Measurements from ENCODE around the gene KIF6.

The KIF6 gene

GRCh38 chr6:39657355-39658135 is 67.7 kb downstream of the KIF6 start:
- DNase-seq, result no peak

- no peak for DNase-seq
These were observed 71.1 kb downstream of the KIF6 start for GRCh38 chr6:39654121-39654520.

GRCh38 chr6:39653612-39654011 is 71.6 kb downstream of the KIF6 start:
- DNase-seq, result no peak

GRCh38 chr6:39649996-39650395 is 75.2 kb downstream of the KIF6 start:
- no peak for DNase-seq

DNA sequence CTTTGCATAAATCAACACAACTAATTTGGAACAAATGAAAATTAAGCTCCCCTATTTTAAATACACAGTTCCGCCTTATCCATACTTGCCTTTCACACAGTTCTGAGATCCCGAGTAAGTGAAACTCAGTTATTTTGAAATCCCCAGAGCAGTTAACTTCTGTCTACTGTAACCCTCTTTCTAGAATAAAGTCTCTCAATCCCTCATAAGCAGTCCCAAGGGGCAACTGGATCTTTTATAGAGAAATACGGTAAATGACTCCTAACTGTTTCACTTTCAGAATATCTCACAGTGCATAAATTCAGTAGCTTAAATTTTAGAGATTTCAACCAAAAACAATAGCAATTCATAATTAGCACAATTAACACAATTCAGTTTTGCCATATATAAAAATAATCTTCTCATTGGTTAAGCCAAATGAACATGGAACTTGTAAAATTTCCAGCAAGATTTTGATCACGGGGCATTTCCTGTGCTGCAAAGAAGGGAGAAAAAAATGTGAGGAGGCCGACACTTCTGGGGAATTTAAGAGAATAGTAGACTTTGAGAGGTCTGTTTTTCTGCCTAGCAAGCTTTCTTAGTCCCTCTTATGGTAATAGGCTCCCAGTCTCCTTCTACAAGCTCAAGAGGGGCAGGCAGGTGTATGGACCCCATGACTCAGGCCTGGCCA is 78.3 kb downstream of the KIF6 start:
- DNase-seq, result no peak

DNA sequence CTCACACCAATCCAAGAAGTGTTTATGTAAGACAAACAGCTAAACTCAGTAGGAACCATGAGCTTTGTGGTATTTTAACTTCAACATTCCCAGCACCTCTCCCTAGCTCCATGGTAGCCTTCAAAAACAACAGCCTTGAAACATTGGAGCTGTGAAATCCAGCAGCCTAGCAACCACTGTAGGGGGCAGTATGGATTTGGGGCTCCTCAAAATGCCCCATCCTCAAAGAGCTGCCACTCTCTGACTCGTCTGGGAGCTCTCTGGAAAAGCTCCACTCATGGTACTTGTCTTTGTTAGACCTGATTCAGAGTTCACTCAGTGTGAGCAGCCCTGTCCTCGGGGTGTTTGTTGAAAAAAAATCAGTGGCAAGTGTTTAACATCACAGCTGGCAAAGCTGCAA is 82.9 kb downstream of the KIF6 start:
- no peak for DNase-seq

GRCh38 chr6:39638126-39638822 is 86.9 kb downstream of the KIF6 start:
- no peak for DNase-seq

DNA sequence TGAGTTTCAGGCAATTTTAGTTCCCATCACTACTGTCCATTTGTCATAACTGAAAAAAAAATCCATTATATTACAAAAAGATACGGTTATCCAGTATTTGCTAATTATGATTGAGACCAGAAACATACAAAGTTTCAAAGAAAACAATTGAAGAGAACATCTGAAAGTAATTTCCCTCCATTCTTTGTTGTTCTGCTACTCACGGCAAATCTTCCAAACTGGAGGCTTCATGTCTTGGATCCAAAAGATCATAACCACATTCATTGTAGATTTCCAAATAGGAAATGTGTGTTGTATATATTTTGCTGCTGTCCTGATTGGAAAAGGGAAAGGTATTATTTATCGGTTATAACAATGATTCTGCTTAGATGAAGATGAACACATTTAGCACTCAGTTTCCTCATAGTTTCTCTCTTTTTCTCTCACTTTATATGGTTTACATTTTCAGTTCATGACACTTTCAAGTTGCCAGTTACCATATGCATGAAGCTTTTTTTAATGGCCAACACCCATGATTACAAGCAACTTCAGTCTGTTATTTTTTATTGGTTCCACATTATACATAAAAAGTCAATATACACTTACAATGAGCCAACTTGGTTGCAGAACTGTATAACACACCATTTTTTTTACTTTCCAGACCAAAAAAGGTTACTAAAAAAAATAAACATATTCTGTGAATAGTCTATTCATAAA is 90.4 kb downstream of the KIF6 start:
- no peak for DNase-seq

DNA sequence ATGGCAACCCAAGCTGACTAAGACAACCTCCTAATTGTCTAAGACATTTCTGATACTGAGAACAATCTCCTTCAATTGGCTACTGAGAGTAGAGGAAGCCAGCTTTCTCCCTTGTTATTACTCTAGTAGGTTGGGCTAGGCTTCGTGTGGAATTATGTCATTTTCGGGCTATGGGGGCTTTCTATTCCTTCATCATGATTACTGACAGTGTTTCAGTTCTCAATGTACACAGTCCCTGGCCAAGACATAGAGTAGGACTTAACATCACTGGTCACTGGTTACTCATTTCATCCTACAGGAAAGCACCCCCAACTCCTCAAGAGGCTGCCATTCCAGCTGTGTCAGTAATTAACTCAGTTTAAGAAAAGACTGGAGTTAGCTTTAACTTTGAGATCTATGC is 100.0 kb downstream of the KIF6 start:
- no peak for DNase-seq

DNA sequence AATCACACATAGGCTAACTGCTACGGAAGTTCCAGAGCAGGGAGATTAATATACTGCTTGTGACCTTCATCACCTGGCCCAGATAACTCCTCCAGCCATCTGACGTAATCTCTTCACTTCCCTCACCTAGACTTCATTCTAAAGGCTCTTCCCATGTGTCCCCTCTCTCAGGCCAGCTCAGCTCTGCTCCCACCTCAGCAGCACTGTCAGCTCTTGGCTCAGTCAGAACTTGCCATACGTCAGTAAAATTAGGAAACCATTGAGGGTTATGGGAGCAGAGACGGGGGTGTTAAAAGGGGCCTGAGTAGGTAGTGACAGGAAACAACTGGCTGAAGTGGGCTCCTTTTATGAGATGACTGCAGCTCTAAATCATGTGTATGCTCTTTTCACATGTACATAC is 101.5 kb downstream of the KIF6 start:
- no peak for DNase-seq

DNA sequence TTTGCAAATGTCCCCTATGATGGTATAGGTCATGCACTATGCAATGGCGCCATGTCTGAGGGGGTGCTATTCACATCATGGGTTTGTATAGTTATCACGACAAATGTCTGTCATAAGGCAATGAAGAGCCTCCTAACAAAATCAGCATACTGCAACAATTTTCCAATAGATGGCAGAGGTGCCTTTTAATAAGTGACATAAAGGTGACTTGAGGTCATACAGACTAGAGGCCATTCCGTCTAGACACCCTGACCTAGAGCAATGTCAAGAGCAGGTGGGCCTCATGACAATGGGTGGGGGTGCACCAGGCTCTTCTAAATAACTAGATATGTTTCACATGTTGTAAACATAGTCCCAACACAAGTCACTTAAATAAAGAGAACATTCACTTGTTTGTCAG is 107.7 kb downstream of the KIF6 start:
- no peak for DNase-seq

GRCh38 chr6:39617026-39617425 is 108.2 kb downstream of the KIF6 start:
- no peak for DNase-seq

DNA sequence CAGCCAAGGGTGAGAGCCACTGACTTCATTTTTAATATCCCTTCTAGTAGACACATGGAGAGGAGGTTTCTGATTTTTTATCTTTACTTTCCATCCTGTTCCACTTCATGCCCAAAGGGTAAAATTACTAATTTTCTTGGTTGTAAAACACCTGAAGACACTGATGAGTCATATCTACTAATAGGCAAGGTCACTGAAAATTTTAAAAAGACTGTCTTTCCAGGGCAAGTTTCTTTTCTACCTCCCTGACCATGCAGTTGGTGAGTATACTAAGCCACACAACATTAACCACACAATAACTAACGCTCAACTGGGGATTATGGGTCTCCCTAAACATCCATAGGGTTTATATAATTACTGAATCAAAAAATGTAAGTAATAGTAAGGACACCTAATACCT is 109.6 kb downstream of the KIF6 start:
- no peak for DNase-seq

DNA sequence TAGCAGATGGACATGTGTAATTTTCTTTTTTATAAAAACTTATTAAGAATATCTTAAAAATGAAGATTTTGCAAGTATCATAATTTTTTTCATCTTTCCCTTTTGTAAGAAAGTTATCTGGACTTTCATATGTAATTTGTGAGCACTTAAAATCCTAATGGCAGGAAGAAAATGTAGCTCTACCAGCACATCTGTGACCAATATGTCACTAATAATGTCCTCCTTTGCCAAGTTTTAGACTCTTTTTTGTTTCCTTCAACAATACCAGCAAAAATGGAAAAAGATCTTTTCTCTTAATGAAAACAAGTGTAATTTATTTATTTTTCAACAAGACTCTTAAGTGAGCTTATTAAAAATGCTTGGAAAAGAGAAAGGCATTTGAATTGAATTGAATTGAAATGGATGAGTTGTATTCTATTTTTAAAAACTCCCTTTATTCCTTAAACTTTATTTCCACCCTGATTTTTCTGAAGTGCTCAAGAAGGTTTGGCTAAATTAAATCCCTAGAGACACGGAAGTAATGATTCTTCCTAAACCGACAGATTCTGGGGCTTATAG is 110.7 kb downstream of the KIF6 start:
- no peak for DNase-seq

DNA sequence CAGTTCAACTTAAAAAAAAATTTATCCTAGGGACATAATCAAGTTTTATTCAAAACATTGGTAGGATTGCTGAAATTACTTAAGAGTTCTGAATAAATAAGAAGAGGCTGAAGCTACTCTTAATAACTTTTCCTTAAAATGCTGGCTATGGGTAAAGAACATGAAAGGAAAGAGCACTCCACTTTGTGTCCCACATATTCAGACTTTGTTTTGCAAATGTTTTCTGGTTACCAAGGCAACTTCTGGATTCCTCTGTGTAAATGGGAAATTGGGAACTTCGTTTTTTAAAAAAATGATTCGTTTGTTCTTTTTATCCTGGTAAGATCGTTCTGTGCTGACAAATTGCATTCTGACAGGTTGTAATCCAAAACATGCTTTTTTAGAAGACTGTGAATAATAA is 115.0 kb downstream of the KIF6 start:
- no peak for DNase-seq

DNA sequence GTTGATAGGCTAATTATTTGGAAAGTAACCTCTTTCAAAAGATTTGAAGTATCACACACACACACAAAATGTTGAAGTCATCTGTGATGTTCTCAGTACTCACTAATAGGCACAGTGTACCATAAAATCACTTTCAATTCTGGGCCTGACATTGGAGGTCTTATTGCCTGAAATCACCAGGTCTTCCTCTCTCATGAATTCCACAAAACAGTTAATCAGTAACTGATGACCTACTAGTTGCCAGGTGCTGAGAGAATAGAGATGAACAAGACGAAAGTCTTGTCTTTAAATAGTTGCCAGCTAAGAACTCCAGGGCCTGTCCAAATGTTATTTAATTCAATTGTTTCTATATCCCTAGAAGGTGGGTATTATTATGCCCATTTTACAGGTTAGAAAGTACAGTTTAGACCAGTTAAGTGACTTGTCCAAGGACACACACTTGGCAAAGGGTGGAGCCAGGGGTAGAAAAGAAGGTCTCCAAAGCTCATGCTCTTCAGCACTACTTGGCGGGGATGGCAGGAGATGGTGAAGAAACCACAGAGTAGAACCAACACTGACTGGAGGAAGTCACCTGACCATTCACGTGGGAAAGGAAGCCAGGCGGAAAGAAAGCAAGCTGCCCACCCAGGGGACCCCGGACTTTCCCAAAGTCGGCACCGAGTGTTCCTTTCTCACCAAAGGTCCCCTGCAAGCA is 116.4 kb downstream of the KIF6 start:
- DNase-seq, result no peak

- DNase-seq, result no peak
These were observed 122.3 kb downstream of the KIF6 start for GRCh38 chr6:39602601-39603519.

- no peak for DNase-seq
These were observed 125.2 kb downstream of the KIF6 start for GRCh38 chr6:39599973-39600372.

- no peak for DNase-seq
These were observed 125.9 kb downstream of the KIF6 start for GRCh38 chr6:39599341-39599740.

DNA sequence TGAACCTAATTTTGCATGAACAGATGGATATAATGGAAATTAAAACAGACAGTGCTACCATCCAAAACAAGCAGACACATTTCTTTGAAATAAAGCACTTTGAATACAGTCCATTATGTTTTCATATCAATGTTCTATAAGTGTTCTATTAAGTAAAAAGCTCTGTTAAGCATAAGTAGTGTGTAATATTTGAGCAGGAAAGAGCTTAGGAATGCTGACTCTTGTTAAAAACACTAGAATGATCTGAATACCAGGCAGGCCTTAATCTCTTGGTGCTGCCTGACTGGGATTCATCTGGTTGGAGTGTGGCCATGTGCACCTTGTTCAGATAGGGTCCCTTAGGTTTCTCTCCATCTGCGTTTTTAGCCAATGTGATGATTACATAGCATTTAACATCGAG is 130.9 kb downstream of the KIF6 start:
- DNase-seq, result no peak

GRCh38 chr6:39593646-39594045 is 131.6 kb downstream of the KIF6 start:
- DNase-seq, result no peak

Data from stimulated activated CD4-positive, alpha-beta T cell treated with anti-CD3 and anti-CD28 coated beads, Interleukin-2, amount 100 ng/mL, for 24 hours (primary cell).